OCI-LY1 (cell line): Measurements from ENCODE around the gene PRKCD.
A peak's percentile ranks its signal among the peaks of the same experiment; 100 is the strongest.

Experiments used
- H2AFZ ChIP-seq: fragments of 200-600 bp; sonication (generic), shearing (Covaris generic); 2 replicates; pipeline ENCODE4 v1.6.0; 2014; ENCODE audit warnings: antibody characterized with exemption, mild to moderate bottlenecking, low read length
- H3F3A ChIP-seq: fragments of 200-600 bp; sonication (generic), shearing (Covaris generic); 2 replicates; pipeline ENCODE4 v1.6.0; 2014; ENCODE audit warnings: mild to moderate bottlenecking, antibody characterized with exemption, low read length, moderate library complexity; ENCODE audit not compliant: insufficient read depth
- H3K27ac ChIP-seq: fragments of 200-600 bp; sonication (generic); 2 replicates; pipeline ENCODE4 v1.5.1; 2014; ENCODE audit warnings: low read length, mixed run types, mild to moderate bottlenecking, low read depth; ENCODE audit not compliant: poor library complexity, severe bottlenecking
- H3K27me3 ChIP-seq: fragments of 200-600 bp; sonication (generic); 2 replicates; pipeline ENCODE4 v1.6.0; 2014; ENCODE audit warnings: antibody characterized with exemption, mild to moderate bottlenecking, low read length, moderate library complexity; ENCODE audit not compliant: insufficient read depth
- H3K36me3 ChIP-seq: fragments of 200-600 bp; sonication (generic); 2 replicates; pipeline ENCODE4 v1.6.1; 2014; ENCODE audit warnings: mild to moderate bottlenecking, antibody characterized with exemption, low read length, moderate library complexity, mixed read lengths; ENCODE audit not compliant: insufficient read depth
- H3K4me1 ChIP-seq: fragments of 200-600 bp; sonication (generic); 2 replicates; pipeline ENCODE4 v1.5.1; 2014; ENCODE audit warnings: mild to moderate bottlenecking, low read length, moderate library complexity; ENCODE audit not compliant: insufficient read depth, severe bottlenecking
- H3K4me2 ChIP-seq: fragments of 200-600 bp; sonication (generic), shearing (Covaris generic); 2 replicates; pipeline ENCODE4 v1.6.1; 2014; ENCODE audit warnings: low read length
- H3K4me3 ChIP-seq: fragments of 200-600 bp; sonication (generic); 2 replicates; pipeline ENCODE4 v1.5.1; 2014; ENCODE audit warnings: low read length, low read depth, mild to moderate bottlenecking, mixed read lengths; ENCODE audit not compliant: poor library complexity, severe bottlenecking
- H3K79me2 ChIP-seq: fragments of 200-600 bp; shearing (Covaris generic); 2 replicates; pipeline ENCODE4 v1.6.1; 2016; ENCODE audit warnings: mixed run types, low read length, mixed read lengths; ENCODE audit not compliant: insufficient read depth
- H3K9ac ChIP-seq: fragments of 200-600 bp; sonication (generic), shearing (Covaris generic); 2 replicates; pipeline ENCODE4 v1.6.1; 2014; ENCODE audit warnings: mild to moderate bottlenecking, low read length, mixed read lengths
- H3K9me2 ChIP-seq: fragments of 200-600 bp; sonication (generic), shearing (Covaris generic); 2 replicates; pipeline ENCODE4 v1.6.1; 2014; ENCODE audit warnings: low read depth, mild to moderate bottlenecking, low read length, mixed read lengths
- H3K9me3 ChIP-seq: fragments of 200-600 bp; shearing (Covaris generic); 2 replicates; pipeline ENCODE4 v1.6.1; 2014; ENCODE audit warnings: low read length, mixed read lengths
- H4K20me1 ChIP-seq: fragments of 200-600 bp; sonication (generic), shearing (Covaris generic); 2 replicates; pipeline ENCODE4 v1.6.0; 2016; ENCODE audit warnings: mild to moderate bottlenecking, low read length; ENCODE audit not compliant: insufficient read depth
- EZH2 ChIP-seq: fragments of 200-600 bp; sonication (generic), shearing (Covaris generic); IDR thresholded peaks from 2 replicates; pipeline ENCODE4 v1.8.0; 2017; ENCODE audit warnings: borderline replicate concordance, mixed run types, mild to moderate bottlenecking, antibody characterized with exemption, low read length, moderate library complexity, mixed read lengths
- TF ChIP-seq, protein P1 (sequence below): fragments of 200-600 bp; sonication (generic), shearing (Covaris generic); IDR thresholded peaks from 2 replicates; pipeline ENCODE4 v1.5.1; 2017; ENCODE audit warnings: mild to moderate bottlenecking, antibody characterized with exemption, low read length, moderate library complexity, mixed read lengths

The PRKCD gene

DNA sequence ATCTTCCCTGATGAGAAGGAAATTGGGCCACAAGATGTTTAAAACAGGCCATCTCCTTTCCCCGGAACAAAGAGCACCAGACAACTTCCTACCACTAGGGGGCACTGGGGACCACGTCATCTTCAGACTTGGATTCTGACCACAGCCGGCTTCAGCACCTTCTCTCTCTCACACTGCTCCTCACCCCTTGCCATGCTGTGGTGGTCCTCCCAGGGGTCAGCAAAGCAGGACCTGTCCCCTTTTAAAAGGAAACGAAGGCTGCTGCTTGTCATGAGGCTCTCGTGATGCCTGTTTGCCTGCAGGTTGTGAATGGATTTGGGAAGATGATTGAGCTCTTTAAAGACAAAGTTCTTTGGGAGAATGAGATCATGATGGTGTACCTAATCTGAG is 47.0 kb upstream of the PRKCD start:
- no peaks in the 10 kb centered on the region for H3K9me2 ChIP-seq
- H2AFZ ChIP-seq: no peak overlapping the region
- TF ChIP-seq EZH2: no peak
- TF ChIP-seq, protein P1, sequence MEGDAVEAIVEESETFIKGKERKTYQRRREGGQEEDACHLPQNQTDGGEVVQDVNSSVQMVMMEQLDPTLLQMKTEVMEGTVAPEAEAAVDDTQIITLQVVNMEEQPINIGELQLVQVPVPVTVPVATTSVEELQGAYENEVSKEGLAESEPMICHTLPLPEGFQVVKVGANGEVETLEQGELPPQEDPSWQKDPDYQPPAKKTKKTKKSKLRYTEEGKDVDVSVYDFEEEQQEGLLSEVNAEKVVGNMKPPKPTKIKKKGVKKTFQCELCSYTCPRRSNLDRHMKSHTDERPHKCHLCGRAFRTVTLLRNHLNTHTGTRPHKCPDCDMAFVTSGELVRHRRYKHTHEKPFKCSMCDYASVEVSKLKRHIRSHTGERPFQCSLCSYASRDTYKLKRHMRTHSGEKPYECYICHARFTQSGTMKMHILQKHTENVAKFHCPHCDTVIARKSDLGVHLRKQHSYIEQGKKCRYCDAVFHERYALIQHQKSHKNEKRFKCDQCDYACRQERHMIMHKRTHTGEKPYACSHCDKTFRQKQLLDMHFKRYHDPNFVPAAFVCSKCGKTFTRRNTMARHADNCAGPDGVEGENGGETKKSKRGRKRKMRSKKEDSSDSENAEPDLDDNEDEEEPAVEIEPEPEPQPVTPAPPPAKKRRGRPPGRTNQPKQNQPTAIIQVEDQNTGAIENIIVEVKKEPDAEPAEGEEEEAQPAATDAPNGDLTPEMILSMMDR: peak; percentile 95
- H3K36me3 ChIP-seq: peaks cover 70% of the 10 kb centered on the region
- no peaks in the 10 kb centered on the region for H3F3A ChIP-seq
- H3K9ac ChIP-seq: no peak overlapping the region
- no peaks in the 10 kb centered on the region for H3K79me2 ChIP-seq
- H4K20me1 ChIP-seq: no peaks in the 10 kb centered on the region
- no peaks in the 10 kb centered on the region for H3K27me3 ChIP-seq
- no peak overlapping the region for H3K4me2 ChIP-seq
- no peak overlapping the region for H3K4me3 ChIP-seq
- no peaks in the 10 kb centered on the region for H3K4me1 ChIP-seq
- no peak overlapping the region for H3K27ac ChIP-seq
- H3K9me3 ChIP-seq: no peaks in the 10 kb centered on the region

DNA sequence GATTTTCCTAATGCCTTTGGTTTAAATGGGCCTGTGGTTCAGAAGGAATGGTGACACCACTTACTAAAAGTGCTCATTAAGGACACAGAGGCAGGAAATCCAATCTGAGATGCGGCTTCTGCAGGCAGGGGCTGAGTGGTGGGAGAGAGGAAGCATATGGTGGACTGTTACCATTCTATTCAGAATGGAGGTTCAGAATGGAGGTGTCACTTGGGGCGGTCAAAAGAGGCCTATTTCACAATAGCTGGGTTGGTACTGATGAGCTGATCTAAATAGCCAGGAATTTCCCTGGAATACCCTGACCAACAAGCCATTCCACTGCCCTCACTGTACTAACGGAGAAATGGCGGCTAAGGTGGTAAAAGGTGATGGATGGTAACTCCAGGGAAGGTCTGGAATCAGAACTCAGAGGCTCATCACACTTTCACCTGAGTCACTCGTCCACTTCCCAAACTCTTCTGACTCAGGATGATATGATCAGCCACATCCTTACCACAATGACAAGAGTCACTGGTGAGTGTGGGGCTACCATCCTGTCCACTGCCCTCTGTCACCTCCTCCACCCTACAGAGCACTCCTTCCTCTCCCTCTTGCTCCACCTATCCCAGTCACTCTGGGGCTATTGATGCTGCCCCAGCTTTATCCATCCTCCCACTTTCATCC is 46.5 kb upstream of the PRKCD start:
- Histone ChIP-seq H3K4me3 (no peak overlapping the region), H3K36me3 (peaks cover 70% of the 10 kb centered on the region), H3F3A (no peaks in the 10 kb centered on the region), H3K27me3 (no peaks in the 10 kb centered on the region), H3K27ac (no peak overlapping the region), H3K4me2 (no peak overlapping the region), H3K9me2 (no peaks in the 10 kb centered on the region), H4K20me1 (no peaks in the 10 kb centered on the region), H3K79me2 (no peaks in the 10 kb centered on the region), H3K9me3 (no peaks in the 10 kb centered on the region), H2AFZ (no peak overlapping the region), H3K4me1 (no peaks in the 10 kb centered on the region), H3K9ac (no peak overlapping the region)
- TF ChIP-seq, protein P1: no peak
- no peak for TF ChIP-seq EZH2

DNA sequence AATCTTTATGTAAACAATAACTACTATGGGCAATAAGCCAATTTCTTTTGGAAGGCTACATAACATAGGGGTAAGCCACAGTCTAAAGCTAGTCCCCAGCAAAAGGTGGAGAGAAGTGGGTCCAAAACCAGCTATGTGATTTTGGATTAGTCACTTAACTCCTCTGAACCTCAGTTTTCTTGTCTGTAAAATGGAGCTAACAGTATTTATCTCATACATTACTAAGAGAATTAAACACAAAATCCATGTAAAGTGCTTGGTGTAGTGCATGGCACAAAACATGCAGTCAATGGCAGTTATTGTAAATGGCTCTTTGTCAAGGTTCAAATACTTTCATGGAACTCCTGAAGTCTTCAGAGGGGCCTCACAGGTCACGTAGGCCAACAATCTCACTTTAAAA is 44.1 kb upstream of the PRKCD start:
- H2AFZ ChIP-seq: no peak overlapping the region
- H3K9ac ChIP-seq: no peak overlapping the region
- no peaks in the 10 kb centered on the region for H3F3A ChIP-seq
- no peaks in the 10 kb centered on the region for H3K27me3 ChIP-seq
- no peaks in the 10 kb centered on the region for H3K9me3 ChIP-seq
- H3K36me3 ChIP-seq: peaks cover 81% of the 10 kb centered on the region
- no peak overlapping the region for H3K27ac ChIP-seq
- TF ChIP-seq, protein P1: no peak
- TF ChIP-seq EZH2: no peak
- no peaks in the 10 kb centered on the region for H3K4me1 ChIP-seq
- no peaks in the 10 kb centered on the region for H3K9me2 ChIP-seq
- H3K4me2 ChIP-seq: no peak overlapping the region
- H3K4me3 ChIP-seq: no peak overlapping the region
- H3K79me2 ChIP-seq: no peaks in the 10 kb centered on the region
- H4K20me1 ChIP-seq: no peaks in the 10 kb centered on the region
